ENCODE measurements around the gene YAE1. TPM values are rescaled to one million over a fixed set of nuclear protein-coding genes. Genes with fewer than 3 reads are reported as not detected.

Gene YAE1, protein sequence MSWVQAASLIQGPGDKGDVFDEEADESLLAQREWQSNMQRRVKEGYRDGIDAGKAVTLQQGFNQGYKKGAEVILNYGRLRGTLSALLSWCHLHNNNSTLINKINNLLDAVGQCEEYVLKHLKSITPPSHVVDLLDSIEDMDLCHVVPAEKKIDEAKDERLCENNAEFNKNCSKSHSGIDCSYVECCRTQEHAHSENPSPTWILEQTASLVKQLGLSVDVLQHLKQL
- total RNA-seq, result 49.1 TPM

DNA sequence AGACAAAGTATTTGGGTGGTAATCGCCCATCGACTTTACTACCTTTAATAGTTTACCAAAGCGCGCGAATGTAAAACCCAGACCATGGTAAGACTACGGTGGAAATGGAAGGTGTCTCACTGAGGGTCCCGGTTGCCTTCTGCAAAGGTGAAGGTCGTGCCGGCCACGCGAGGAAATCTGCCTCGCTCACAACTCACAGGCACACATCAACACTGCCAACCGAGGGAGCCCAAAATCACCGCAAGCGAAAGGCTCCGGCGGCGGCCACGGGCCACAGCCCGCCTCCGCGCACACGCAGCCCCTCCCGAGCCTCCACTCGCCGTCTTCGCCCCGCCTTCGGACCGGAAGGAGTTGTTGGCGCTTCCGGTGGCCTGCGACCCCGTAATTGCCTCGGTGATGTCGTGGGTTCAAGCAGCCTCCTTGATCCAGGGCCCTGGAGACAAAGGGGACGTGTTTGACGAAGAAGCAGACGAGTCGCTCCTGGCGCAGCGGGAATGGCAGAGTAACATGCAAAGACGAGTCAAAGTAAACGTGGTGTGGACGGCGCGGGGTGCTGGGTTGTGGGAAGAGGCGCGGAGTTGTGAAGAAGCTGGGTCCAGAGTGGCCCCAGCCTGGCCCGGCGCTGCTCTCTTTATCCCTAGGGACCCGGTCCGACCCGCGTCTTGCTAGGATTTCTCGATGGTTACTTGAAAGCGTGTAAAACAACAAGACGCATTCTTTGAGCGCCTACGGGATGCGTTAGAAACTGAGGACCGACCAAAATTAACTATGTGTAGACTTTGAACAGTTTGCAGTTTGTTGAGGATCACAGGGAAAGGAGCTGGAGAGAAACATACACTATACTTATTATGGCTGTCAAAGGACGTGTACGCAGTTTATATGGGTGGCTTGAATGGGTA lies at the start of gene YAE1:
Gene YAE1, plus strand, starts transcription at position 382 of the 899 bp plus-strand sequence. Its CDS starts 15 bp downstream, at position 397.

Other genes starting within 250 kb of the YAE1 start
- gene RALA, start 57.2 kb downstream of the YAE1 start, total RNA-seq, result 48.4 TPM